Osteoblast (primary cell): ENCODE results near the gene SBF1. TPM values are rescaled to one million over a fixed set of nuclear protein-coding genes. Genes with fewer than 3 reads are reported as not detected.

Experiments
- DNase-seq: peaks from one replicate; pipeline ENCODE4 v3.0.0; 2011; ENCODE audit warnings: low spot score, mixed read lengths; ENCODE audit not compliant: insufficient read length; ENCODE audit errors: missing footprints
- H2AFZ ChIP-seq: 2 replicates; pipeline ENCODE4 v1.6.0; 2011; ENCODE audit warnings: mild to moderate bottlenecking, low read length
- H3K27ac ChIP-seq: 2 replicates; pipeline ENCODE4 v1.5.1; 2011; ENCODE audit warnings: mild to moderate bottlenecking, low read depth, low read length, moderate library complexity
- H3K27me3 ChIP-seq: 2 replicates; pipeline ENCODE4 v1.6.0; 2012; ENCODE audit warnings: mild to moderate bottlenecking, control low read depth, inconsistent platforms, low read length, moderate library complexity; ENCODE audit not compliant: insufficient read depth
- H3K36me3 ChIP-seq: 2 replicates; pipeline ENCODE4 v1.5.1; 2011; ENCODE audit warnings: mild to moderate bottlenecking, low read length, control low read depth, moderate library complexity; ENCODE audit not compliant: insufficient read depth
- H3K4me1 ChIP-seq: 2 replicates; pipeline ENCODE4 v1.5.1; 2011; ENCODE audit warnings: mild to moderate bottlenecking, low read length, control low read depth, moderate library complexity; ENCODE audit not compliant: insufficient read depth
- H3K4me2 ChIP-seq: 2 replicates; pipeline ENCODE4 v1.6.0; 2011; ENCODE audit warnings: mild to moderate bottlenecking, low read length; ENCODE audit not compliant: insufficient read depth
- H3K4me3 ChIP-seq: fragments of 200-600 bp; sonication (generic); 3 replicates; pipeline ENCODE4 v1.5.1; 2012; ENCODE audit warnings: mild to moderate bottlenecking, low read length, inconsistent platforms; ENCODE audit not compliant: insufficient read depth
- H3K79me2 ChIP-seq: 2 replicates; pipeline ENCODE4 v1.6.0; 2012; ENCODE audit warnings: mild to moderate bottlenecking, low read length, control low read depth, inconsistent platforms; ENCODE audit not compliant: insufficient read depth
- H3K9me3 ChIP-seq: 2 replicates; pipeline ENCODE4 v1.5.1; 2011; ENCODE audit warnings: low read depth, low read length, control low read depth
- H4K20me1 ChIP-seq: 2 replicates; pipeline ENCODE4 v1.6.0; 2012; ENCODE audit warnings: mild to moderate bottlenecking, low read length, control low read depth; ENCODE audit not compliant: insufficient read depth
- CTCF ChIP-seq: IDR thresholded peaks from 2 replicates; pipeline ENCODE4 v1.5.1; 2011; ENCODE audit warnings: mild to moderate bottlenecking, low read depth, low read length, moderate library complexity; ENCODE audit errors: extremely low read depth
- total RNA-seq: library from RNA; depleted of rRNA; stranded (reverse); fragments of >200 nt; gene quantifications from 2 replicates; pipeline ENCODE4 v1.2.3, GENCODE V29; 2012

The SBF1 gene
- total RNA-seq, 1 donor = 93.0 TPM

GRCh38 chr22:50443801-50444625, 30.8 kb downstream of the SBF1 start:
- H2AFZ ChIP-seq = no peak overlapping the region
- no peak overlapping the region for H3K4me2 ChIP-seq
- H3K4me3 ChIP-seq = no peak overlapping the region
- H3K4me1 ChIP-seq = peaks cover 9% of the 10 kb centered on the region
- TF ChIP-seq CTCF = no peak
- H4K20me1 ChIP-seq = peaks cover 14% of the 10 kb centered on the region
- no peak overlapping the region for H3K27ac ChIP-seq
- no peaks in the 10 kb centered on the region for H3K27me3 ChIP-seq
- H3K79me2 ChIP-seq = no peaks in the 10 kb centered on the region
- H3K9me3 ChIP-seq = no peaks in the 10 kb centered on the region
- DNase-seq = no peak
- H3K36me3 ChIP-seq = peaks cover 38% of the 10 kb centered on the region

- Histone ChIP-seq H3K4me2 (no peak overlapping the region), H3K9me3 (no peaks in the 10 kb centered on the region), H3K27ac (no peak overlapping the region), H3K4me3 (no peak overlapping the region), H3K79me2 (no peaks in the 10 kb centered on the region), H3K27me3 (no peaks in the 10 kb centered on the region), H4K20me1 (peaks cover 14% of the 10 kb centered on the region), H2AFZ (no peak overlapping the region), H3K36me3 (peaks cover 40% of the 10 kb centered on the region), H3K4me1 (peaks cover 9% of the 10 kb centered on the region)
- no peak for TF ChIP-seq CTCF
- DNase-seq = no peak
Measured at GRCh38 chr22:50443197-50443596, 31.6 kb downstream of the SBF1 start.

GRCh38 chr22:50441428-50441993, 33.3 kb downstream of the SBF1 start:
- Histone ChIP-seq H3K79me2 (no peaks in the 10 kb centered on the region), H3K4me3 (no peak overlapping the region), H3K4me1 (peaks cover 9% of the 10 kb centered on the region), H3K36me3 (peaks cover 33% of the 10 kb centered on the region), H3K27me3 (no peaks in the 10 kb centered on the region), H2AFZ (no peak overlapping the region), H4K20me1 (peaks cover 14% of the 10 kb centered on the region), H3K9me3 (no peaks in the 10 kb centered on the region), H3K4me2 (no peak overlapping the region), H3K27ac (no peak overlapping the region)
- TF ChIP-seq CTCF = no peak
- no peak for DNase-seq

- H3K36me3 ChIP-seq = peaks cover 27% of the 10 kb centered on the region
Measured at GRCh38 chr22:50440544-50441249, 34.1 kb downstream of the SBF1 start.

More at GRCh38 chr22:50440544-50441249, 34.1 kb downstream of the SBF1 start:
- peaks cover 10% of the 10 kb centered on the region for H4K20me1 ChIP-seq
- no peak for TF ChIP-seq CTCF
- H3K9me3 ChIP-seq = no peaks in the 10 kb centered on the region
- H2AFZ ChIP-seq = no peak overlapping the region
- no peak overlapping the region for H3K4me2 ChIP-seq
- no peak overlapping the region for H3K4me3 ChIP-seq
- no peaks in the 10 kb centered on the region for H3K79me2 ChIP-seq
- no peaks in the 10 kb centered on the region for H3K27me3 ChIP-seq
- peaks cover 9% of the 10 kb centered on the region for H3K4me1 ChIP-seq
- no peak overlapping the region for H3K27ac ChIP-seq
- DNase-seq = no peak
